HL-60/S4 (cell line): ENCODE measurements around the gene EXTL1.
"Not testable (repeated sequence)": the region's sequence is repeated elsewhere in the genome, so short reads cannot be mapped to it uniquely, and the experiment has no call there.

Source experiments
- in situ Hi-C: fragments of 300-500 bp; cut with MboI; formaldehyde crosslinking; loops from 2 replicates; pipeline ENCODE4 v1.14.3; 2022; ENCODE audit warnings: low sequenced_read_pairs

The EXTL1 gene

DNA sequence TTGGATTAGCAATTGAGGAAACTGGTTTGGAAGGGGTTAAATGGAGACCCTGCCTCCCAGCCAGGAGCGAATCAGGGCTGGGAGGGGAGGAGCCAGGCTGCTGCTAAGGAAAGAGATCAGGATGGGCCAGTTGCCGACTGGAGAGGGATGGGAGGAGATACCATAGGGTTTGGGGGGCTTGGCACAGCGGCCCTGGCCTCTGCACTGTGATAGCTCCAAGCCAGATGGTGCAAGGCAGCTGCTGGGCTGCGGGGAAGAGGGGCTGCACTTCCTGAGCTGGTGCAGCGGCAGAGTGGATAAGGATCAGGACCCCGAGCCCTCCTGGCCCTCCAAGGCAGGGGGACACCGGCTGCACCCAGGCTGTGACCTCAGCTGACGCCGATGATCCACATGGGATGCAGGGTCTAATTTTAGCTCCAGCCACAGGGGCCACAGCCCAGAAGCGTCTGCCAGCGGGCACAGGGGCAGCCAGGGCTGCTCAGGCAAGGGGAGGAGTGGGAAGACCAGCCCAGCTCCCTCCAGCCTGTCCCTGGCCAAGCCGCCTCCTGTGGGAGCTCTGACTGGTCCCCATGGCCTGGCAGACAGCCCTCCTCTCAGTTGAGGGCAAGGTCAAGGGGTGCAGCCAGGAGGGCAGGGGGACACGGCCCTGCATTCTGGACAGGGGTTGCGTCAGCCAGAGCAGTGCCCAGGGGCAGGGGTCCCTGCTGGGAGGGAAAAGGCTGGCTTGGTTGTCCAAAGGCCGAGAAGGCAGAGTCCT is at the start of gene EXTL1:
Gene EXTL1, plus strand, starts transcription at position 129 of the 757 bp plus-strand sequence. CDS start 872 bp downstream, outside the sequence.
- in situ Hi-C loops = no loop called here

DNA sequence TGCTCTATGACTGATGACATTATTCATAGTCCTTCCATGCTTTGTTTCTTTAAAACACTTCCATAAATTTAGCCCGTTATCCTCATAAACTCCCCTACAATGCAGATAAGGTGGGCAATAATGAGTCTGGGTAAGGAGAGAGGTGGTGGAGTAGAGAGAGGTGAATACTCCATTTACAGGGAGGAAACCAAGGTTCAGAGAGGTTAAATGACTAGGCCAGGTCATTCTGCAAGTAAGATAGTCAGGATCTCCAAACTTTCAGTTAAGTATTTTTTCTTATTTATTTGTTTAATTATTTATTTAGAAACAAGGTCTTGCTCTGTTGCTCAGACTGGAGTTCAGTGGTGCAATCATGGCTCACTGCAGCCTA is 49.8 kb upstream of the EXTL1 start:
- in situ Hi-C loops = no loop called here

GRCh38 chr1:25973610-25974321 is 47.8 kb upstream of the EXTL1 start:
- in situ Hi-C loops = no loop called here

GRCh38 chr1:25977801-25978200 is 43.8 kb upstream of the EXTL1 start:
- in situ Hi-C loops = no loop called here

GRCh38 chr1:25978403-25978802 is 43.2 kb upstream of the EXTL1 start:
- in situ Hi-C loops = no loop called here

DNA sequence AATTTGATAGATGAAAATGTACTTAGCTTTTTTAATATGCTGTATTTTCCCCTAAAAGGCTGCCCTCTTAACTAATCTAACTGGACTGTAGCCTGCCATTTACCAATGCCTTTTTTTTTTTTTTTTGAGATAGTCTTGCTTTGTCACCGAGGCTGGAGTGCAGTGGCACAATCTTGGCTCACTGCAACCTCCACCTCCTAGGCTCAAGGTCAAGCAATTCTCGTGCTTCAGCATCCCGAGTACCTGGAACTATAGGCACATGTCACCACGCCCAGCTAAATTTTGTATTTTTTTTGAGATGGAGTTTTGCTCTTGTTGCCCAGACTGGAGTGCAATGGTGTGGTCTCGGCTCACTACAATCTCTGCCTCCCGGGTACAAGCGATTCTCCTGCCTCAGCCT is 42.4 kb upstream of the EXTL1 start:
- in situ Hi-C loops = no loop called here

DNA sequence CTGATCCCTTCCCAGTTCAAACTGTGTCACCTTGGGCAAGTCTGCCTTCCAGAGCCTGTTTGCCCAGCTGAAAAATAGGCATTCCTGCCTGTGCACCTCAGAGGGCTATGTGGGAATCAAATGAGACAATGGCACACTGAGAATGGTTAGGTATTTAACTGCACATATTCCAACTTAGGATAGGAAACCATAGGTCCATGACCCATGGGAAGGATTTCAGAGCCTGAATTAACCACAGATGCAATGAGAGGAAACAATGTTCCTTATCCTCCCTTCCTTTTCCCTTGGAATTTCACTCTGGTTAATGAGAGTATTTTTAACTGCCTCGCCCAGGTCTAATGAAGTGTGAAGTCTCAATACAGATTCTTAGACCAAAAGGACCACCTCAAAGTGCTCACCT is 36.4 kb upstream of the EXTL1 start:
- in situ Hi-C loops = no loop called here

- in situ Hi-C loops = no loop called here
These were observed 35.9 kb upstream of the EXTL1 start for GRCh38 chr1:25985670-25986069.

GRCh38 chr1:25986773-25987172 is 34.8 kb upstream of the EXTL1 start:
- in situ Hi-C loops = not testable (repeated sequence)

DNA sequence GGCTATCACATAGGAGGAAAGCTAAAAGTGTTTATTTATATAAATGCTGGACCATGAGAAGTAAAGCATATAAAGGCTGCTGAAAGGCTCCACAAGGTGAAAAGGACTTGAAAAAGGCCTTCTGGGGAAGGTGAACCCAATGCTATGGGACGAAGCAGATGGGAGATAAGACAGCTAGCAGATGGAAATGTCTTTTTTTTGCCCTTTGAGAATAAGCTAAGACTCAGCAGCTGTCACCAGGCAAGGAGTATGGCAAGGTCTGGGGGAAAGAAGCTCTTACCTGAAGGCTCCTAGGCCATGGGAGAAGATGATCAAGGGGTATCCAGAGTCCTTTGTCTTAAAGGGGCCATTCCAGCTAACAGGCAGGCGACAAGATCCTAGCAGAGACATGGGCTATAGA is 33.6 kb upstream of the EXTL1 start:
- in situ Hi-C loops = no loop called here

DNA sequence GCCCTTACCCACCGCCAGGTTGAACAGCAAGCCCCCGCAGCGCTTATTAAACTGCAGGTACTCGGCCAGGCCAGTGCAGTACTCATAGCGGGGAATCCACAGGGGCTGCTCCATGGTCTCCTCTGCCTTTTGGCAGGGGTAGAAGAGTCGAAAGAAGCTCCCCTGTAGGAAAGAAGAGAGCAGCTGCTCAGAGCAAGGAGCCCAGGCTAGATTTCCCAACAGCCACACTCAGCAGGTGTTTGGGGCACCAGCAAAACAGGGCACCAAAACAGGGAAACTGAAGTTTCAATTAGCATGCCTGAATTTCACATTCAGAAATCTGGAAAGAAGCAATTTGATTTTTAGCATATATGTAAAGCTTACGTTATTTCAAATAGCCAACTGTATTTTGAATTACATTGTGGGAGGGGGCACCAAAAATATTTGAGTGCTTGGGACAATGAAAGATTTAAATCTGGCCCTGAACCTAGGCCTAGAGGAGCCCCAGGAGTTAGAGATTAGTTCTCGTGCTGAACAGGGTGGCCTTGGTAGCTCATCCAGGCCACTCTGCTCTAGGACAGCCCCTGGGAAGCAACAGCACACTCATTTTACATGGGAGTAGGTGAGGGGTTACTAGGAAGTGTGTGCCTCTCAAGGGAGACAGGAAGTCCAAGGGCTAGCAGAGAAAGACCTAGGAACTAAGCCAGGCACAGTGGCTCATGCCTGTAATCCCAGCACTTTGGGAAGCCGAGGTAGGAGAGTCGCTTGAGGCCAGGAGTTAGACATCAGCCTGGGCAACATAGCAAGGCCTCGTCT is 31.9 kb upstream of the EXTL1 start:
- in situ Hi-C loops = no loop called here

GRCh38 chr1:25990251-25990650 is 31.3 kb upstream of the EXTL1 start:
- in situ Hi-C loops = no loop called here

GRCh38 chr1:25990702-25991395 is 30.7 kb upstream of the EXTL1 start:
- in situ Hi-C loops = no loop called here

- in situ Hi-C loops = no loop called here
These were observed 29.5 kb upstream of the EXTL1 start for GRCh38 chr1:25991937-25992688.

- in situ Hi-C loops = no loop called here
These were observed 28.8 kb upstream of the EXTL1 start for GRCh38 chr1:25992689-25993171.

DNA sequence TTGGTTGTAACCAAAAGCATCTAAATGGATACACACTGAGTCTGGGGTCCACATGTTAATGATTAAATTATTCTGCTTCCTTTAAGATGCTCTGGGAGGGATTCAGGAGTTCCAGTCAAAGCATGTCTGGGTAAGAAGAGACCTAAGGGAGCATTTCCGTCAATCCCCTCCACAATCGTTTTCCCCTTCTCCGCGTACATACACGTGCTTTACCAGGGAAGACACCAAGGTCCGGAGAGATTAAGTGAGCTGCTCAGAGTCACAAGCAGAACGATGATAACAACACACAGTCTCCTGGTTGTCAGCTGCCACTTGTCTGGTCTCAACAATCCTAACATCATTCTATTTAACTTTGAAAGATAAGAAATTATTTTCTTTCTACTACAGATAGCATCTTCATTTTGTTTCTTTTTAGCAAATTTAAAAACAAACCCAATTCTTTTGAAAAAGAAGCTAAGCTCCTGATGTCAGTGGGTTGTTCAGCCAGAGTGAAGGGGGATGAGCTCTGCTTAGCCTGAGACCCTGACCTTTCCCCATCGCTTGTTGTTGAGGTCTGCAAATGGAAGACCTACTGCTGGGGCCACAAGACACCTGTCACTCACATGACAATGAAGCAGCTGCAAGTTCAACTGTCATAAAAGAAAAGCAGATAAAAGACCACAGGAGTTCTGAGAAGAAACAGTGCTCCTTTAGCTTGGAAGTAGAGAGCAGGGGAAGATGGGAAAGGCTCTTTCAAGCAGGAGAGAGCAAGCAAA is 28.2 kb upstream of the EXTL1 start:
- in situ Hi-C loops = no loop called here

DNA sequence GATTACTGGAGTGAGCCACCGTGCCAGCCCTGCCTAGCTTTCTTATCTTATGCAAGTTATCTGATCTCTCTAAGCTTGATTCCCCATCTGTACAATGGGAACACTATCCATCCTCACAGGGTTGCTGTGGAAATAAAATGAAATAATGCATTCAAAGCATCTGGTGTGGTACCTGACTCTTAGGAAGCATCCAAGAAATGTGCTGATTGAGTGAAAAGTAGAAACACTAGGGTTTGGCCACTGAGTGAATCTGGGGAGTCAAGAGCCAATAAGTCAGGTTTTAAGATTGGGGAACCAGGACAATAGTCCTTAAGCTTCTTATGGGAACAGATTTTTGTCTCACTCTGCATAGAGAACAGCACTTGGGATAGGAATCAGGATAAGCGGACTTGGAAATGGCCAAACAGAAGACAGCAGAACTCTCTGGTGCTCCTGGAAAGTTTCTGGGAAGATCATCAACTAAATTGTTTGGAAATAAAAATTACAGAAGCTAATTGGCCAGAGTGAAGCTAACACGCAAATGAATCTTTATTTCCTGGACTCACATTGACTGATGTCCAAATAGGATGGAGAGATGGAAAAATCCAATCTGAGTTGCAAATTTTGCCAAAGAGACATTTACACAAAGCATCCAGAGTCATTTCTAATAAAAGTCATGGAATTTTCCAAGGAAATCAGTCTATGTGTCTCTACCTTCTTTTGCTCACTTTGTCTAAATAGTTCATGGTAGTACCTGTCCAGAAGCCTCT is 27.0 kb upstream of the EXTL1 start:
- in situ Hi-C loops = no loop called here

GRCh38 chr1:25996966-25997827 is 24.4 kb upstream of the EXTL1 start:
- in situ Hi-C loops = no loop called here
